HepG2 (cell line): Measurements from ENCODE around the gene RNF40. TPM values are rescaled to one million over a fixed set of nuclear protein-coding genes. Genes with fewer than 3 reads are reported as not detected.

ENCODE experiments used
- HIVEP1 ChIP-seq: sonication (generic); formaldehyde crosslinking; IDR thresholded peaks from 2 replicates; pipeline ENCODE4 v1.4.0; 2020; ENCODE audit warnings: mild to moderate bottlenecking, missing genetic modification reagents
- HNRNPLL ChIP-seq: fragments of 200-400 bp; formaldehyde crosslinking; IDR thresholded peaks from 2 replicates; pipeline ENCODE4 v1.6.1; 2017; ENCODE audit warnings: mild to moderate bottlenecking, low read depth, low read length; ENCODE audit not compliant: poor library complexity, severe bottlenecking
- IRX3 ChIP-seq: sonication (generic); formaldehyde crosslinking; IDR thresholded peaks from 2 replicates; pipeline ENCODE4 v1.8.1; 2023; ENCODE audit warnings: mild to moderate bottlenecking, low read depth, missing genetic modification reagents, borderline replicate concordance
- MED1 ChIP-seq: sonication (generic); formaldehyde crosslinking; IDR thresholded peaks from 2 replicates; pipeline ENCODE4 v1.4.0; 2020; ENCODE audit warnings: missing genetic modification reagents
- MEIS2 ChIP-seq: sonication (generic); formaldehyde crosslinking; IDR thresholded peaks from 2 replicates; pipeline ENCODE4 v1.9.0; 2021; ENCODE audit warnings: mild to moderate bottlenecking, missing genetic modification reagents
- MTF1 ChIP-seq: sonication (generic); formaldehyde crosslinking; IDR thresholded peaks from 2 replicates; pipeline ENCODE4 v1.5.0; 2020; ENCODE audit warnings: missing genetic modification reagents
- PHB2 ChIP-seq: fragments of 450-650 bp; IDR thresholded peaks from 2 replicates; pipeline ENCODE4 v1.6.1; 2018; ENCODE audit not compliant: partially characterized antibody
- PITX1 ChIP-seq: sonication (generic); formaldehyde crosslinking; IDR thresholded peaks from 2 replicates; pipeline ENCODE4 v1.5.1; 2020; ENCODE audit warnings: mild to moderate bottlenecking, missing genetic modification reagents
- PRMT3 ChIP-seq: sonication (generic); formaldehyde crosslinking; IDR thresholded peaks from 2 replicates; pipeline ENCODE4 v1.8.1; 2022; ENCODE audit warnings: low read depth, mild to moderate bottlenecking, moderate library complexity, missing genetic modification reagents, borderline replicate concordance
- REL ChIP-seq: sonication (generic); formaldehyde crosslinking; conservative IDR thresholded peaks from 2 replicates; pipeline ENCODE4 v1.8.0; 2022; ENCODE audit warnings: mild to moderate bottlenecking, missing genetic modification reagents, moderate library complexity
- SCMH1 ChIP-seq: sonication (generic); formaldehyde crosslinking; IDR thresholded peaks from 2 replicates; pipeline ENCODE4 v1.9.0; 2021; ENCODE audit warnings: missing genetic modification reagents, mild to moderate bottlenecking, borderline replicate concordance
- SMAD9 ChIP-seq: sonication (generic); formaldehyde crosslinking; IDR thresholded peaks from 2 replicates; pipeline ENCODE4 v1.5.1; 2020; ENCODE audit warnings: mild to moderate bottlenecking, missing genetic modification reagents
- ZBTB38 ChIP-seq: sonication (generic); formaldehyde crosslinking; IDR thresholded peaks from 2 replicates; pipeline ENCODE4 v1.5.1; 2020; ENCODE audit warnings: mild to moderate bottlenecking, missing genetic modification reagents
- ZMYM4 ChIP-seq: sonication (generic); formaldehyde crosslinking; IDR thresholded peaks from 2 replicates; pipeline ENCODE4 v1.8.1; 2023; ENCODE audit warnings: mild to moderate bottlenecking, missing genetic modification reagents
- ZNF589 ChIP-seq: sonication (generic); formaldehyde crosslinking; conservative IDR thresholded peaks from 2 replicates; pipeline ENCODE4 v1.8.0; 2022; ENCODE audit warnings: mild to moderate bottlenecking, moderate library complexity, missing genetic modification reagents
- ZNF761 ChIP-seq: sonication (generic); formaldehyde crosslinking; conservative IDR thresholded peaks from 2 replicates; pipeline ENCODE4 v1.4.0; 2020; ENCODE audit warnings: mild to moderate bottlenecking, missing genetic modification reagents
- ZNF781 ChIP-seq: sonication (generic); formaldehyde crosslinking; IDR thresholded peaks from 2 replicates; pipeline ENCODE4 v1.5.1; 2020; ENCODE audit warnings: borderline replicate concordance, mild to moderate bottlenecking, missing genetic modification reagents; ENCODE audit errors: not compliant biosample characterization
- polyA plus RNA-seq, 8 experiments: library from polyadenylated mRNA; depleted of rRNA in 3 of 8; stranded (reverse) in 7 of 8; unstranded in 1 of 8; fragments of >200 nt; fragmentation: Illumina TruSeq in 4 of 8; extraction: Trizol in 4 of 8; gene quantifications; 2 replicates each; pipeline versions ENCODE4 v1.2.1 to v1.2.3, GENCODE V29; 2011 to 2016; ENCODE audit warnings: low read depth in 4 of 8, missing spikeins in 1 of 8, mixed read lengths in 1 of 8; ENCODE audit not compliant: insufficient read depth in 1 of 8
- total RNA-seq, 5 experiments: library from RNA; depleted of rRNA; stranded (reverse); fragments of >200 nt; fragmentation: Illumina TruSeq; extraction: Trizol; gene quantifications; 2 replicates each; pipeline ENCODE4 v1.2.3, GENCODE V29; 2016; ENCODE audit warnings: low read depth in 1 of 5
- TF ChIP-seq, protein P1 (sequence below): sonication (generic); formaldehyde crosslinking; IDR thresholded peaks from 2 replicates; pipeline ENCODE4 v1.4.0; 2020; ENCODE audit warnings: missing genetic modification reagents, borderline replicate concordance
- TF ChIP-seq, protein P2 (sequence below): sonication (generic); formaldehyde crosslinking; conservative IDR thresholded peaks from 2 replicates; pipeline ENCODE4 v1.4.0; 2020; ENCODE audit warnings: mild to moderate bottlenecking, missing genetic modification reagents, moderate library complexity
- TF ChIP-seq, protein P3 (sequence below): sonication (generic); formaldehyde crosslinking; IDR thresholded peaks from 2 replicates; pipeline ENCODE4 v1.5.0; 2020; ENCODE audit warnings: missing genetic modification reagents

RNF40 gene
- total and polyA plus RNA-seq, 2 of the 13 experiments (the other 11 are each of a cell fraction or from before 2014, with no cell fraction given), result 84.0 to 85.6 TPM

DNA sequence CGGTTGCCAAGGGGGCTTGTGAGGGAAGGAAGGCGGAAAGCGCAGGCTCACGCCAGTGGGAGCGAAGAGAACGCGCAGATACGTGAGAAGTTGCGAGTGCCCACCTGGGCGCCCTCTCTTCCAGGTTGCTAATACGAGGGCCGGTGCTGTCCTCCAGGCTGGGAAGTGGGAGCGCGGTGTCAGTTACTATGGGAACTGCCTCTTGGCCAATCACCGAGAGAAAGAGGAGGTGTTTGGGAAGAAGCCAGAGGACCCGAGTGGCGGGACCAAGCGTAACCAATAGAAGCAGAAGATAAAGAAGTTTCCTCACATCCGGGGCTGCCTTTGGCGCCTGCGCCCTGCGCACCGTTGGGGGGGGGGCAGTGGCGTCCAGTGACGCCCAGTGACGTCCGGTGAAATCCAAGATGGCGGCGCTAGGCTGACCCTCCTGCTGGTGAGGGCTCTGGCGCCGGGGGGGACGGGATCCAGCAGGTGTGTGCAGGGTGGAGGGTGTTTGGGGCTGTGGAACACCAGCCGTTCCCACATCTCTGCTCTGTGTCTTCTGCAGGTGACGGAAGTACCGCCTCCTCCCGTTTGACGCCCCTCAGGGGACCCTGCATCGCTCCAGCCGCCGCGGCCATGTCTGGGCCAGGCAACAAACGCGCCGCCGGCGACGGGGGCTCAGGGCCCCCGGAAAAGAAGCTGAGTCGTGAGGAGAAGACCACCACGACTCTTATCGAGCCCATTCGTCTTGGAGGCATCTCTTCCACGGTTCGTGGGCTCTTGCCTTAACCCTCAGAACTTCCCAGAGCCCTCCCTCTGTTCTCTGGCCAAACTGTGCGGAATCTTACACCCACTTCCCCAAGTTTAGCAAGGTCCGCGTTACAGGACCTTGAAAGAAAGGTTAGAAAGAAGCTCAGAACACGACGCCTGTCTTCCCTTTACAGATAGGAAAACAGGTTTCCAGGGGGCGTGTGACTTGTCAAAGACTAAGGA is at the start of gene RNF40, which contains the start of gene CFAP119 (continued):
- TF ChIP-seq, protein P1, sequence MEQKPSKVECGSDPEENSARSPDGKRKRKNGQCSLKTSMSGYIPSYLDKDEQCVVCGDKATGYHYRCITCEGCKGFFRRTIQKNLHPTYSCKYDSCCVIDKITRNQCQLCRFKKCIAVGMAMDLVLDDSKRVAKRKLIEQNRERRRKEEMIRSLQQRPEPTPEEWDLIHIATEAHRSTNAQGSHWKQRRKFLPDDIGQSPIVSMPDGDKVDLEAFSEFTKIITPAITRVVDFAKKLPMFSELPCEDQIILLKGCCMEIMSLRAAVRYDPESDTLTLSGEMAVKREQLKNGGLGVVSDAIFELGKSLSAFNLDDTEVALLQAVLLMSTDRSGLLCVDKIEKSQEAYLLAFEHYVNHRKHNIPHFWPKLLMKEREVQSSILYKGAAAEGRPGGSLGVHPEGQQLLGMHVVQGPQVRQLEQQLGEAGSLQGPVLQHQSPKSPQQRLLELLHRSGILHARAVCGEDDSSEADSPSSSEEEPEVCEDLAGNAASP (CRISPR knock-in tag), result peak; percentile 71; the same call in 1 of the 2 replicates
- TF ChIP-seq, protein P2, sequence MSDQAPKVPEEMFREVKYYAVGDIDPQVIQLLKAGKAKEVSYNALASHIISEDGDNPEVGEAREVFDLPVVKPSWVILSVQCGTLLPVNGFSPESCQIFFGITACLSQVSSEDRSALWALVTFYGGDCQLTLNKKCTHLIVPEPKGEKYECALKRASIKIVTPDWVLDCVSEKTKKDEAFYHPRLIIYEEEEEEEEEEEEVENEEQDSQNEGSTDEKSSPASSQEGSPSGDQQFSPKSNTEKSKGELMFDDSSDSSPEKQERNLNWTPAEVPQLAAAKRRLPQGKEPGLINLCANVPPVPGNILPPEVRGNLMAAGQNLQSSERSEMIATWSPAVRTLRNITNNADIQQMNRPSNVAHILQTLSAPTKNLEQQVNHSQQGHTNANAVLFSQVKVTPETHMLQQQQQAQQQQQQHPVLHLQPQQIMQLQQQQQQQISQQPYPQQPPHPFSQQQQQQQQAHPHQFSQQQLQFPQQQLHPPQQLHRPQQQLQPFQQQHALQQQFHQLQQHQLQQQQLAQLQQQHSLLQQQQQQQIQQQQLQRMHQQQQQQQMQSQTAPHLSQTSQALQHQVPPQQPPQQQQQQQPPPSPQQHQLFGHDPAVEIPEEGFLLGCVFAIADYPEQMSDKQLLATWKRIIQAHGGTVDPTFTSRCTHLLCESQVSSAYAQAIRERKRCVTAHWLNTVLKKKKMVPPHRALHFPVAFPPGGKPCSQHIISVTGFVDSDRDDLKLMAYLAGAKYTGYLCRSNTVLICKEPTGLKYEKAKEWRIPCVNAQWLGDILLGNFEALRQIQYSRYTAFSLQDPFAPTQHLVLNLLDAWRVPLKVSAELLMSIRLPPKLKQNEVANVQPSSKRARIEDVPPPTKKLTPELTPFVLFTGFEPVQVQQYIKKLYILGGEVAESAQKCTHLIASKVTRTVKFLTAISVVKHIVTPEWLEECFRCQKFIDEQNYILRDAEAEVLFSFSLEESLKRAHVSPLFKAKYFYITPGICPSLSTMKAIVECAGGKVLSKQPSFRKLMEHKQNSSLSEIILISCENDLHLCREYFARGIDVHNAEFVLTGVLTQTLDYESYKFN (CRISPR knock-in tag), result no peak; the same call in none of the 2 replicates
- peak; percentile 65 for TF ChIP-seq MEIS2
- peak; percentile 14 for TF ChIP-seq HIVEP1 (CRISPR knock-in tag)
- TF ChIP-seq, protein P3, sequence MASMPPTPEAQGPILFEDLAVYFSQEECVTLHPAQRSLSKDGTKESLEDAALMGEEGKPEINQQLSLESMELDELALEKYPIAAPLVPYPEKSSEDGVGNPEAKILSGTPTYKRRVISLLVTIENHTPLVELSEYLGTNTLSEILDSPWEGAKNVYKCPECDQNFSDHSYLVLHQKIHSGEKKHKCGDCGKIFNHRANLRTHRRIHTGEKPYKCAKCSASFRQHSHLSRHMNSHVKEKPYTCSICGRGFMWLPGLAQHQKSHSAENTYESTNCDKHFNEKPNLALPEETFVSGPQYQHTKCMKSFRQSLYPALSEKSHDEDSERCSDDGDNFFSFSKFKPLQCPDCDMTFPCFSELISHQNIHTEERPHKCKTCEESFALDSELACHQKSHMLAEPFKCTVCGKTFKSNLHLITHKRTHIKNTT (CRISPR knock-in tag), result 0 out of 2 replicates have a peak, but pooled peaks have one; percentile 68
- peak; percentile 85; the same call in 1 of the 2 replicates for TF ChIP-seq IRX3 (CRISPR knock-in tag)
- TF ChIP-seq ZNF781, result peak; percentile 42
- TF ChIP-seq PHB2, result no peak
- 0 out of 2 replicates have a peak, but pooled peaks have one; percentile 24 for TF ChIP-seq ZNF761 (CRISPR knock-in tag)
- TF ChIP-seq ZMYM4 (CRISPR knock-in tag), result peak; percentile 34; the same call in 1 of the 2 replicates
- peak; percentile 62 for TF ChIP-seq HNRNPLL
- no peak for TF ChIP-seq PRMT3 (CRISPR knock-in tag)
- peak; percentile 76; the same call in 1 of the 2 replicates for TF ChIP-seq MTF1 (CRISPR knock-in tag)
- no peak for TF ChIP-seq ZNF589
- TF ChIP-seq SCMH1 (CRISPR knock-in tag), result no peak
- 0 out of 2 replicates have a peak, but pooled peaks have one; percentile 69 for TF ChIP-seq REL (CRISPR knock-in tag)
- no peak; the same call in none of the 2 replicates for TF ChIP-seq ZBTB38
- peak; percentile 65; the same call in 1 of the 2 replicates for TF ChIP-seq MED1 (CRISPR knock-in tag)
- peak; percentile 37; the same call in 1 of the 2 replicates for TF ChIP-seq PITX1
- no peak for TF ChIP-seq SMAD9
